MM.1S (cell line): ENCODE measurements around the gene ACTL6A.

ENCODE experiments used
- DNase-seq: peaks from one replicate; pipeline ENCODE4 v3.0.0-alpha.2; 2015
- H2AFZ ChIP-seq: fragments of 300-600 bp; sonication (generic); 2 replicates; pipeline ENCODE4 v1.6.0; 2016; ENCODE audit warnings: antibody characterized with exemption, low read length
- H3F3A ChIP-seq: fragments of 300-600 bp; sonication (generic); 2 replicates; pipeline ENCODE4 v1.6.1; 2016; ENCODE audit warnings: mild to moderate bottlenecking, antibody characterized with exemption, low read length, moderate library complexity, mixed read lengths; ENCODE audit not compliant: insufficient read depth
- H3K27ac ChIP-seq: fragments of 300-600 bp; sonication (generic); 2 replicates; pipeline ENCODE4 v1.5.1; 2016; ENCODE audit warnings: mild to moderate bottlenecking, low read length
- H3K27me3 ChIP-seq: fragments of 300-600 bp; sonication (generic); replicated peaks from 2 replicates; pipeline ENCODE4 v1.6.0; 2016; ENCODE audit warnings: low read length; ENCODE audit not compliant: insufficient read depth
- H3K36me3 ChIP-seq: fragments of 300-600 bp; sonication (generic); replicated peaks from 2 replicates; pipeline ENCODE4 v1.6.1; 2016; ENCODE audit warnings: mild to moderate bottlenecking, low read length, mixed read lengths; ENCODE audit not compliant: insufficient read depth
- H3K4me1 ChIP-seq: fragments of 300-600 bp; sonication (generic); 2 replicates; pipeline ENCODE4 v1.6.1; 2016; ENCODE audit warnings: low read length, mixed read lengths
- H3K4me2 ChIP-seq: fragments of 300-600 bp; sonication (generic); 2 replicates; pipeline ENCODE4 v1.6.0; 2016; ENCODE audit warnings: low read depth, low read length
- H3K4me3 ChIP-seq: fragments of 300-600 bp; sonication (generic); 2 replicates; pipeline ENCODE4 v1.5.1; 2016; ENCODE audit warnings: low read length, mixed read lengths
- H3K79me2 ChIP-seq: fragments of 300-600 bp; sonication (generic); 2 replicates; pipeline ENCODE4 v1.6.1; 2016; ENCODE audit warnings: mixed run types, low read length, mixed read lengths
- H3K9ac ChIP-seq: fragments of 300-600 bp; sonication (generic); 2 replicates; pipeline ENCODE4 v1.6.1; 2016; ENCODE audit warnings: low read length, mixed read lengths
- H3K9me2 ChIP-seq: fragments of 300-600 bp; sonication (generic); replicated peaks from 2 replicates; pipeline ENCODE4 v1.6.1; 2016; ENCODE audit warnings: mild to moderate bottlenecking, low read length, mixed read lengths; ENCODE audit not compliant: insufficient read depth
- H3K9me3 ChIP-seq: fragments of 300-600 bp; sonication (generic); replicated peaks from 2 replicates; pipeline ENCODE4 v1.6.1; 2016; ENCODE audit warnings: mild to moderate bottlenecking, low read length, mixed read lengths; ENCODE audit not compliant: insufficient read depth
- H4K20me1 ChIP-seq: fragments of 300-600 bp; sonication (generic); 2 replicates; pipeline ENCODE4 v1.6.1; 2016; ENCODE audit warnings: mild to moderate bottlenecking, low read length, moderate library complexity, mixed read lengths; ENCODE audit not compliant: insufficient read depth
- CTCF ChIP-seq: fragments of 300-600 bp; sonication (generic); IDR thresholded peaks from 2 replicates; pipeline ENCODE4 v1.5.1; 2016; ENCODE audit warnings: antibody characterized with exemption, low read length, mixed read lengths
- EZH2 ChIP-seq: fragments of 300-600 bp; sonication (generic); optimal IDR thresholded peaks from 2 replicates; pipeline ENCODE3; 2017; ENCODE audit warnings: low read depth, mild to moderate bottlenecking, antibody characterized with exemption, low read length, mixed read lengths
- EZH2phosphoT487 ChIP-seq: fragments of 300-600 bp; sonication (generic); IDR thresholded peaks from 2 replicates; pipeline ENCODE4 v1.6.1; 2018; ENCODE audit warnings: antibody characterized with exemption, low read length

Gene ACTL6A

GRCh38 chr3:179589143-179589542 is 26.4 kb downstream of the ACTL6A start:
- no peak for TF ChIP-seq CTCF
- TF ChIP-seq EZH2 = no peak
- TF ChIP-seq EZH2phosphoT487 = no peak
- peaks cover 58% of the 10 kb centered on the region for H3K36me3 ChIP-seq
- H3K79me2 ChIP-seq = no peaks in the 10 kb centered on the region
- no peak overlapping the region for H2AFZ ChIP-seq
- no peaks in the 10 kb centered on the region for H3K27me3 ChIP-seq
- no peak overlapping the region for H3K4me2 ChIP-seq
- H3K9me2 ChIP-seq = no peaks in the 10 kb centered on the region
- no peak overlapping the region for H3K9ac ChIP-seq
- peaks cover 18% of the 10 kb centered on the region for H3F3A ChIP-seq
- no peaks in the 10 kb centered on the region for H3K9me3 ChIP-seq
- no peak for DNase-seq
- no peak overlapping the region for H3K4me3 ChIP-seq
- H4K20me1 ChIP-seq = no peaks in the 10 kb centered on the region
- no peaks in the 10 kb centered on the region for H3K4me1 ChIP-seq
- H3K27ac ChIP-seq = no peak overlapping the region

GRCh38 chr3:179590669-179591068 is 27.9 kb downstream of the ACTL6A start:
- H3K9me2 ChIP-seq = no peaks in the 10 kb centered on the region

GRCh38 chr3:179591313-179591712 is 28.6 kb downstream of the ACTL6A start:
- H3K27ac ChIP-seq = no peak overlapping the region

More at GRCh38 chr3:179590669-179591068, 27.9 kb downstream of the ACTL6A start:
- no peak for DNase-seq
- no peak overlapping the region for H3K27ac ChIP-seq
- H3K36me3 ChIP-seq = peaks cover 53% of the 10 kb centered on the region
- no peak overlapping the region for H2AFZ ChIP-seq
- no peaks in the 10 kb centered on the region for H3K79me2 ChIP-seq
- TF ChIP-seq EZH2phosphoT487 = no peak
- TF ChIP-seq CTCF = no peak
- TF ChIP-seq EZH2 = no peak
- H3K4me3 ChIP-seq = no peak overlapping the region
- no peak overlapping the region for H3K9ac ChIP-seq
- no peak overlapping the region for H3K4me2 ChIP-seq
- H4K20me1 ChIP-seq = no peaks in the 10 kb centered on the region
- H3K9me3 ChIP-seq = no peaks in the 10 kb centered on the region
- peaks cover 18% of the 10 kb centered on the region for H3F3A ChIP-seq
- H3K27me3 ChIP-seq = no peaks in the 10 kb centered on the region
- no peaks in the 10 kb centered on the region for H3K4me1 ChIP-seq

More at GRCh38 chr3:179591313-179591712, 28.6 kb downstream of the ACTL6A start:
- no peaks in the 10 kb centered on the region for H3K79me2 ChIP-seq
- peaks cover 18% of the 10 kb centered on the region for H3F3A ChIP-seq
- H3K9me3 ChIP-seq = no peaks in the 10 kb centered on the region
- no peak overlapping the region for H3K9ac ChIP-seq
- no peaks in the 10 kb centered on the region for H4K20me1 ChIP-seq
- H3K4me3 ChIP-seq = no peak overlapping the region
- no peak for DNase-seq
- peaks cover 49% of the 10 kb centered on the region for H3K36me3 ChIP-seq
- no peaks in the 10 kb centered on the region for H3K9me2 ChIP-seq
- no peaks in the 10 kb centered on the region for H3K27me3 ChIP-seq
- H3K4me1 ChIP-seq = no peaks in the 10 kb centered on the region
- H2AFZ ChIP-seq = no peak overlapping the region
- TF ChIP-seq CTCF = no peak
- TF ChIP-seq EZH2phosphoT487 = no peak
- TF ChIP-seq EZH2 = no peak
- H3K4me2 ChIP-seq = no peak overlapping the region
